ENCODE data around the gene PSMC3.

PSMC3 gene

DNA sequence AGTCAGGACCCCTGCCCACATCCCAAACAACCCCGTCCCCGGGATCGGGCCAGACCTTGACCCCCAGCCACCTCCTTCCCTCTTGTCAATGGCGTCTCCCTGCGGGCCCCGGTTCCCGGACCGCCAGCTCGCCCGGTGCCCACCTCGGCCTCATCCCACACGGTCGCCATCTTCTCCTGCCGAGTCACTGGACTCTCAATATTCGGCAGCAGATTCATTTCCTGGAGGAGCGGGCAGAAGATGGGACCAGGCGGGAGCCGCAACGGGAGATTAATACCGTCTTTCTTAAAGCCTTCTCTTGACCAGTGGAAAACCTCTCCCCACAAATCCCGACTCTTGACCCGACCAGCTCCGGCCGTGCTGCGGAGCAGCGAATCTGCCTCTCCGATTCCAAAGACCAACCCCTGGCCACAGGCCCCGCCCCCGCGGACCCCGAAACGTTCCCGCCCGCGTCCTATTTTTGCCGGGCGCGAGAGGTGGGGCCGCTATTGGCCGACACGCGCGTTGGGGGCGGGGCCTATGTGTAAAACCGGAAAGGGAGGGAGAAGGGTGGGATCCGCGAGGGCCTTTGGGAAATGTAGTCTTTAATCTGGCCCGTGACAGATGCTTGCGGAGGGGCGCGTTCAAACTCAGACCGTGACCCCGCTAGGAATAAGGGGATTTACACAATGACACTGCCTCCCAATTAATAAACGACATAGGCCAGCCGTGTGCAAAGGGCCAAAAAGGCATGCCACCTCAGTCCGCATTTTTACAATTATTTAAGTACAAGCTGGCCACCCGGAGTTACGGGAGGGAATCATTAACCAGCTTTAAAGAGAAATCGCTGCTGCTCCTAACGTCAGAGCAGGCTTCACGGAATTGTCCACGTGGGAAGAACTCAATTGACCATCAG, at the start of gene PSMC3:
PSMC3 (minus strand) TSS at position 378 of the 895 bp plus-strand sequence; CDS start at position 218, 160 bp downstream.
- DNase-seq (ENCODE audit: low read depth), result peak; percentile 92

DNA sequence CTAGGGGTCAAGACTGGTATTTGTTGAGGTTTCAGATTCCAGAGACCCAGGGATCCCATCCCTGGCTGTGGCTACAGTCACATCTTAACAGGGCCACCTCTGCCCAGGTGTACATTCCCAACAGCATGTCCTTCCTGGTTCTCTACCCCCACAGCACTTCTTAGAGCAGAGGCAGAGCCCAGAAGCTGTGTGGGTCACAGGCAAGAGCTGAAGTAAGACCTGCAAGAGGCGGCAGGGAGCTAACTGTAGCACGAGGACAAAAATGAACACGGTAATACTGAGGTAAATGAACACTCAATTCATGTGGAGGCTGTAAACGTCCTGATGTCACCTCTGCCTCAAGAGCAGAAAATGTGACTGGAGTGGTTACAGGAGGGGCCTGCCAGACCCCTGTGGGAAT, 44.4 kb upstream of the PSMC3 start:
- DNase-seq (ENCODE audit: low read depth), result no peak

DNA sequence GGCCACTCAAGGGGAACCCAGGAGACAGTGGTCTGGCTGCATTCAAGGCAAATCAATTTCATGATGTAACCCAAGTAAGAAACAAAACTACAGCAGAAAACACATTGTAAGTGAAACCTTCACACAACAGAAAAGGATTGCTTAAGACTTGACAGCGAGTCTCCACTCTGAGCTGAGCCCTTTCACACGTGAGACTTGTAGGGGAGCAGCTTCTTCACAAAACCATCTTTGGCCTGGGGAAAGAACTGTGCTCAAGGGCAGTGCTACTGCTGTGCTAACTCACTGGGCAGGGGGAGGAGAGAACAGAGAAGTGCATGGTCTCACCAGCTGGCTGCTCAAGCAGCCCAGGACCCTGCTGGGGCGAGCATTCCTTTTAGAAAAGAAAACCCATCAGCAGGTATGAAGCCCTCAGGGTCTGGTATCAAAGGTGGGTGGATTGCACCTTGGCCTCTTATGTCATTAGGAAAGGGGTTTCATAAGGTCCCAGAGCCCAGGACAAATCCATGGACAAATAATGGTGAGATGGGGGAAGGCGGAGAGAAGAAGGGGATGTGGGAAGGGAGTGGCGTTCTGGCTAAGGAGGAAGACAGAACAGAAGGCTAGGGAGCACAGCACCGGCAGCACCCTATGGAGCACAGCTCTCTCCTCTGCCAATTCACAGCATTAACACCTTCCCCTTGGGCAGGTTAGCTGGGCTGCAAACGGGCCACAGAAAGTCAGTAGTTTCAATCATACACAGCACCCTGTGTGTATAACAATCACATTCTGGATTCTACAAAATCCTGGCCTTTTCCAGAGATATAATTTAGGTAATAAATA, 43.3 kb upstream of the PSMC3 start:
- peak; percentile 40 for DNase-seq (ENCODE audit: low read depth)

DNA sequence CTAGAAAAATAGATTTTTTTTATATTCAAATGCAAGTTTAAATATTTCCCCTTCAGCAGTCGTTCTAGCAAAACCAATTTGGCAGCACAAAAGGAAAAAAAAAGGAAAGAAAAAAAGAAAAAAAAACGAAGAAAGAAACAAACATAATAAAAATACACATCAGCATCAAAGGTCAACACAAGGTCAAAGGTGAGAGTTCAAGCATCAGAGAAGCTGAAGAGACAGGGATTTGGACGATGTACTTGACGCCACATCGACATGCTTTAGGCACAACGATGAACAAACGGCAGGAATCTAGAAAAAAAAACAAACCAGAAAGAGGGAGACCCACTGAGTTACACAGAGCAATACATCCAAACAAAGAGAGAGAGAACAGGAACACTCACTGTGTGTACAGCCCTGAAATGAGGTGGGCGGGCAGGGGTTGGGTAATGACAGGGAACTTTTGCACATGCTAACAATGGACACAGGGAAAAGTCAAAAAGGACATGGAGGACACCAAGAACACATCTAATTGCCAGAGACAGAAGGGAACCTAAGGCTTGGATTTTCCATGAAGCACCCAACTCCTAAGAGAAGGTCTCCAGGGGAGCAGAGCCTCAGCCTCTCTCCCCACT, 42.5 kb upstream of the PSMC3 start:
- DNase-seq (ENCODE audit: low read depth), result no peak

DNA sequence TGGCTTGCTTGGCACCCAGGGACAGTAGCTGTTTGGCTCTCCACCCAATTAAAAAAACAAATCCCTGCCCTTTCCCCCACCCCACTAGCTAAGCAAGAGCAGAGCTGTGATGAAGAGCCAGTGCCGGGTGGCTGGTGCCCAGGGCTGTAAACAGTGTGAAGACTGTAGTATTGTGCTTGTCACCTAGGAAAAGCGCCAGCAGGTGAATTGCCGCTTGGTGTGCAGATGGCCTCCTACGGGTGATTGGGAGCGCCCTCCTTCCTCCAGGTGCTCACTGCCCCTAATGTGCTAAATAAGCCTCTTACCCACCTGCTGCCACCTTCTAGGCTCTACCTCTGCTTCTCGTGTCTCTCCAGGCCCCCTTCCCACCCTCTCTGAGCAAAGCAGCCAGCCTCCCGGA, 41.1 kb upstream of the PSMC3 start:
- no peak for DNase-seq (ENCODE audit: low read depth)

DNA sequence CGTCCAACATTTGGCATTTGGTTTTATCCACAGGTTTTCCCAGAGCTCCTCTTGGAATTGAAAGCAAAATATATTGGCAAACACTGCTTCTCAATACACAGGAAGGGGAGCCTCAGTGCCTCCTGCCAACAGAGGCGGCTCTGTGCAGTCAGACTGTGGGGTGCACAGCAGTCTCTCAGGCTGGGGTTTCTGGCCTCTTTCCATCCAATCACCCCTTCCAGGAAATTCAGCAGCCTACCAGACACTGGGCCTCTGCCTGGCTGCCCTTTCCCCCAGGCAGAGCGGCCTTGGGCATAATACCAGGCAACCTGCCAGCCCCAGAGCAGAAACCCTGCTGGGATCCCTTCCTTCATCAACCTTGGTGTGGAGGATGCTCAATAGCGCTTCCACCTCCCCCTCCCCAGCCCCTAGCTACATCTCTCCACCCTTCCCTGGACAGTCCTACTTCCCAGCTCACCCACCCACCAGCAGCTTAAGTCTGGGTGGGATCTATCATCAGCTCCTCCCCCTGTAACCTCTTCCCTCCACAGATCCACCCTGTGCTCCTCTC, 40.5 kb upstream of the PSMC3 start:
- peak; percentile 47 for DNase-seq (ENCODE audit: low read depth)

DNA sequence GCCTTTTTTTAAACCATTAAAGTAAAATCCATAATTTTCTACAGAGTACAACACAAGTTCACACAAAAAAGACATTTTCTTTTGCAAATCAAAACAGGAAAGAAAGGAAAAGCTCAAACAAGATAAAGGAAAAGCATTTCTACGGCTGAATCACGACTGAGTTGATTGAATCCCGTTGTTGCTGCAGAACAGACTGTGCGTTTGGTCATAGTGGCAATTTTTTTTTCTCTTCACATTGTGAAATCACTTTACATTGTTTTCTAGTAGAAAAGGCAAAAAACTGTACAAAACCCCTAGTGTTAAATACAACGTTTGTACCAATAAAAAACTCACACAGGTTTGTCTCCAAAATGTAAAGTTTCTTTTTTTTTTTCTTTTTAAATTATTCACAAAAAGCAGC, 40.0 kb upstream of the PSMC3 start:
- peak; percentile 76 for DNase-seq (ENCODE audit: low read depth)

DNA sequence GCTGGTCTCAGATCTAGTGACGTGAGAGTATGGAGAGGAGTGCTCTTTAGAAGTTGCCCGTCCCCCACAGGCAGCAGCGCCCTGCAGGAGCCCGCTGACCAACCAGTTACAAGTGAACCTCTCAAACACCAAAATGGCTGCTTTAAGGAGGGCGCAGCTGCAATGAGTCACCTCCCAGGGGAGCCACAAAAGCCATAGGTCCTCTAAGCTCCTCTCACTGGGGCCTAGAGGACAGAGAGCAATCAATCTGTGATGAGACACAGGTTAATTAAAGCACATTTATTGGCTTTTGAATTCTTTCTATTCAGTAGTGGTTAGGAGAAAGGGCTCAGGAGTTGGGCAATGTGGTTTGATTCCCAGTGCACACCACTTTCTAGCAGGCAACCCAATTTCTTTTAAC, 38.2 kb upstream of the PSMC3 start:
- no peak for DNase-seq (ENCODE audit: low read depth)

DNA sequence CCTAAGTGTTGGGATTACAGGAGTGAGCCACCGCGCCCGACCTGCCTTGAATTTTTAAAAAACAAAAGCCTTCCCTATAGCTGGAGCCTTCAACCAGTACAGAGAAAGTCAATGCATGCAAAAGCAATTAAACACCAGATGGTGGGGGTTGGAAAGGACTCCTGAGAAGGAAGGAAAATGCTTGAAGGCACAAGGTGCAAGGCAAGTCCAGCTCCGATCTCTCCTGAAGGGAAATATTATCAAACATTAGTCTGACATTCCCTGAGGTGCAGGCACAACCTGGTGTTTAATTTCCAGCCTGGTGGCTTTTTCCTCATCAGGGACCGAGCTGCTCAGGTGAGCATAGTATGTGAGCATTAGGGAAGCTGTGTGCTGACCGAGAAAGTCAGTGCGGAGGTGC, 35.6 kb upstream of the PSMC3 start:
- DNase-seq (ENCODE audit: low read depth), result no peak

DNA sequence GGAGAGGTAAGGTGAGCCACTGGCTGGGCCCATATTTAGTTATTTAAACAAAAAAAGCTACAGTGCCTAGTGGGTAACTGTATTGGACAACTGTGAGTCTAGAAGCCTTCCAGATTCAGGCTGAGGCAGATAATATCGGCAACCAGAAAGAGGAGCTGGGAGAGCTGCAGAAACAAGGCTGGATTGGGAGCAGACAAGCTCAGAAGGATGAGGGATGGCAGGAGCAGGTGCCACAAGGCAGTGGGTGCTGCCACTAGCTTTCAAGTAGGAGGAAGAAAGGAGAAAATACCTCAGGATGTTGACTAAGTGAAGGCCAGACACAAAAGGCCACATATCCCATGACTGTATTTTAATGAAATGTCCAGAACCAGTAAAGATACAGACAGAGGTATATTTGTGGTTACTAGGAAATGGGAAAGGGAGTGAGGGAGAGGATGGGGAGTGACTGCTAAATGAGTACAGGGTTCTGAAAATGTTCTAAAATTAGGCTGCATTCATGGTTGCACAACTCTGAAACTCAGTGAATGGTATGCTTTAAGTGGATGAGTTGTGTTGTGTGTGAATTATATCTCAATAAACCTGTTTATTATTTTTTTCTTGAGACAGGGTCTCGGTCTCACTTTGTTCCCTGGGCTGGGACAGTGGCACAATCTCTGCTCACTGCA, 34.5 kb upstream of the PSMC3 start:
- DNase-seq (ENCODE audit: low read depth), result peak; percentile 28

DNA sequence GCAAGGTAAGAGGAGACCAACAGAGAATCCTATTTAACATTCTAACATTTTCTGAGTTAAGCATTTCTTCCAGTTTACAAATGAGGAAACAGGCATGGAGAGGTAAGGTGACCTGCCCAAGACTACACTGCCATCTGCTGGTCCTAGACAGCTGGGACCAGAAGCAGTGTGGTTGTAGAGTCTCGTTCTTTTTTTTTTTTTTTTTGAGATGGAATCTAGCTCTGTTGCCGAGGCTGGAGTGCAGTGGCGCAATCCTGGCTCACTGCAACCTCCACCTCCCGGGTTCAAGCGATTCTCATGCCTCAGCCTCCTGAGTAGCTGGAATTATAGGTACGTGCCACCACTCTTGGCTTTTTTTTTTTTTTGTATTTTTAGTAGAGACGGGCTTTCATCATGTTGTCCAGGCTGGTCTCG, 28.0 kb upstream of the PSMC3 start:
- DNase-seq (ENCODE audit: low read depth), result peak; percentile 86

DNA sequence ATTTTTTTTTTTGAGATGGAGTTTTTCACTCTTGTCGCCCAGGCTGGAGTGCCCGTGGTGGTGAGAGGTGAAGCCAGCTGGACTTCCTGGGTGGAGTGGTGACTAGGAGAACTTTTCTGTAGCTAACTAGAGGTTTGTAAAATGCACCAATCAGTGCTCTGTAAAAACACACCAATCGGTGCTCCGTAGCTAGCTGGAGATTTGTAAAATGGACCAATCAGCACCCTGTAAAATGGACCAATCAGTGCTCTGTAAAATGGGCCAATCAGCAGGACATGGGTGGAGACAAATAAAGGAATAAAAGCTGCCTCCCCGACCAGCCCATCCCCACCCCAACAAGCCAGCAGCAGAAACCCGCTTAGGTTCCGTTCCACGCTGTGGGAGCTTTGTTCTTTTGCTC, 27.1 kb upstream of the PSMC3 start:
- peak; percentile 9 for DNase-seq (ENCODE audit: low read depth)

DNA sequence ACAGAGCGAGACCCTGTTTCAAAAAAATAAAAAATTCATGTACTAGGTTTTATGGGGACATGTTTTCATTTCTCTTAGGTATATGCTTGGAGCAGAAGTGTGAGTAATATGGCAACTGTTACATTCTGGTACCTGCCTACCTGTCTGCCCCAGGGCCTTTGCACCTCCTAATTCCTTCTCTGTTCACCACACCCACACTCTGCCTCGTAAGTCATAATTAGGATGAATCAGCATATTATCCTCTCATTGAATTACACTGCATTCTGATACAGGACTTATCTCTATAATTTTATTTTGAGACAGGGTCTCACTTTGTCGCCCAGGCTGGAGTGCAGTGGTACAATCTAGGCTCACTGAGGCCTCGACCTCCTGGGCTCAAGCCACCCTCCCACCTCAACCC, 25.8 kb upstream of the PSMC3 start:
- DNase-seq (ENCODE audit: low read depth), result no peak

DNA sequence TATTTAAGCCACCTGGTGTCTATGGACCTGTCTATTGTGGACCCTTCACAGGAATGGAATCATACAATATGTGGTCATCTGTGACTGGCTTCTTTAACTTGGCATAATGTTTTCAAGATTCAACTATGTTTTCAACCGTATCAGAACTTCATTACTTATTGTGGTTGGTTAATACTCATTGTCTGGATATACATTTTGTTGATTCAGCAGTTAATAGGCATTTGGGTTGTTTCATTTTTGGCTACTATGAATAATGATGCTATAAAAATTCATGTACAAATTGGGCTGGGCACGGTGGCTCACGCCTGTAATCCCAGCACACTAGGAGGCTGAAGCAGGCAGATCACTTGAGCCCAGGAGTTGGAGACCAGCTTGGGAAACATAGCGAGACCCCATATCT, 25.2 kb upstream of the PSMC3 start:
- DNase-seq (ENCODE audit: low read depth), result no peak

DNA sequence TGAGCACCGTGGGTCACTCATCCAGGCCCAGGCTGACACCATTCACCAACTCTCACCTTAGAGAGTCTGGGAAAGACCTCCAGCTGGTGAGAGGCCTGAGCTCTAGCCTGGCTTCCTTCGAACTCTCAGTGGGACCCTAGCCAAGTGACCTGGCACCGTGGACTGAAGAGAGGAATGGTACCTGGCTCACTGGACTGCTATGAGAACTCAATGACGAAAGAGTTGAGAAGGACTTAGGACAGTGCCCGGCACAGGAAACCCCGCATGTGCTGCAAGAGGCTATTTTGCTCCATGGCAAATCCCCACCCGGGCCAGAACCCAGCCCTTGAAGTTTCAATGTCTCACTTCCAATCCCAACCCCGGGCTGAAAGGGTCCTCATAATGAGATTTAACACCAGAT, 23.3 kb upstream of the PSMC3 start:
- DNase-seq (ENCODE audit: low read depth), result no peak

DNA sequence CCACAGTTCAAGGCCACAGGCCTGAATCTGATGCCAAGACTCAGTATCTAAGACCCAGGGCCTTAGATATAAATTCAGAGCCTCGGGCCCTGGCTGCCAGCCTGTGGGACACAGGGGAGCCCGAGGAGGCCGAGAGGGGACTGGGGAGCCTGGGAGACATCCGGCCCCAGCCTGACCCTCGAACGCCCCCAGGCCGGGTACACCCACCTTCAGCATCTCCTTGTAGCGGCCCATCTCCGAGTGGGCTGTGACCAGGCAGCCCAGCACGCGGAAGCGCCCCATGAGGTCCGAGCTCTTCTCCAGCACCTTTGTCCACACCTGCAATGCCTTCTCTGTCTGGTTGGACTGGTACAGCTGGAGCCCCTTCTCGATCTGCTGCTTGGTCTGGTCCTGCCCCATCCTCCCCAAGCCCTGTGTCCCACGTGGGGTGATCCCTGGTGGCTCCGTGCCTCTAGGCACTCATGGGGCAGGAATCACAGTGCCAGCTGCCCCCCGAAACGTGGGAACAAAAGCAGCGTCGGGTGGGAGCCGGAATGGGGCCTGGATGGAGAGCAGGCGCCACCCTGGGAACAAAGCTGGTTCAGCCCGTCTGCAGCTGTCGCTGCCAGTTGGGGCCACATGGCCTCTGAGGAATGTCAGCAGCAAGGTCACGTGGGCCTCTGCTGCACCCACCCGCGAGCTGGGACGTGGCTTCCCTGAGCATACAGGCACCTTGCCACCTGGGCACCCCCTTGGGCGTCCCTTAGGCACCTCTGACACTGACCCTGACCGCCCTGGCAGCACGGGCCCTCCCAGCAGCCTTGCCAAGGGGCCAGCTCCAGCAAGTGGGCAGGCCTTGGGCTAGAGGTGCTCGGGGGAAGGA, 22.6 kb upstream of the PSMC3 start, which contains the start of gene RAPSN:
RAPSN (minus strand) TSS at position 571 of the 862 bp plus-strand sequence; CDS start at position 399, 172 bp downstream.
- DNase-seq (ENCODE audit: low read depth), result no peak

DNA sequence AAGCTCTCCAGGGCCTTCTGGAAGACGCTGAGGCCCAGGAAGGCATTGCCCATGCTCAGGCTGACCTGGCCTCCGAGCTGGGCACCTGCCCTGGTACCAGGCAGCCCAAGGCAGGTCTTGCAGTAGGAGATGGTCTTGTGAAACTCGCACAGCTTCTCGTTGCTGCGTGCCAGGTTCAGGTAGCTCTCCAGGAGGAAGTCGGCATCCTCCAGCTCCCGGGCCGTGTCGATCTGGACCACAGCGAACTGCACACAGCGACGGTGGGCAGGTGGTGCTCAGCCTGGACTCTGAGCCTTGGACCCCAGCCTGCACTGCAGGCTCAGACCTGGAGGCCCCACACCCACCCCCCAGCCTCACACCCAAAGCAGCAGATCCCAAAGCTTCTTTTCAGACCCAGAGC, 21.7 kb upstream of the PSMC3 start:
- DNase-seq (ENCODE audit: low read depth), result no peak

DNA sequence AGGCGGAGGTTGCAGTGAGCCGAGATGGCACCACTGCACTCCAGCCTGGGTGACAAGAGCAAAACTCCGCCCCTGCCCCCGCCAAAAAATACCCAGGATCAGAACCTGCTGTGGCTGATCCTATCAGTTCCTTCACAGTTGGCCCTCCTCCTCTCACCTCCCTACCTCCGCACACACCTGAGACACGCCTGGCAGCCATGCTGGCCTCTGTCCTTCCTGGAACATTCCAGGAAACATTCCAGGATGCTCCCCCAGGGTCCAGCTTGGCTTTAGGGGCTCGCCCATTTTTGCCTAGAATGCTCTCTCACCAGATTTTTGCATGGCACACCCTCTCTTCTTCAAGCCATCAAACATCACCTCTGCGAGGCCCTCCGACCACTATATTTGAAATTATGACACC, 20.6 kb upstream of the PSMC3 start:
- DNase-seq (ENCODE audit: low read depth), result no peak

DNA sequence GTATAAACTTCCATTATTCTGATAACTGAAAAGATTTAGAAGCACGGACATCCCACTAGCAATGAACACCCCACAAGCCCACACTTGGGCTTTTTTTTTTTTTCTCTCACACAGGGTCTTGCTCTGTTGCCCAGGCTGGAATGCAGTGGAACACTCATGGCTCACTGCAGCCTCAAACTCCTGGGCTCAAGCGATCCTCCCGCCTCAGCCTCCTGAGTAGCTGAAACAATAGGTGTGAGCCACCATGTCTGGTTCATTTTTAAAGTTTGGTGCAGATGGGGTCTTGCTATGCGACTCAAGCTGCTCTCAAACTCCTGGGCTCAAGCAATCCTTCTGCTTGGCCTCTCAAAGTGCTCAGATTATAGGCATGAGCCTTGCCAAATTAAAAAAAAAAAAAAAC, 19.6 kb upstream of the PSMC3 start:
- DNase-seq (ENCODE audit: low read depth), result no peak

DNA sequence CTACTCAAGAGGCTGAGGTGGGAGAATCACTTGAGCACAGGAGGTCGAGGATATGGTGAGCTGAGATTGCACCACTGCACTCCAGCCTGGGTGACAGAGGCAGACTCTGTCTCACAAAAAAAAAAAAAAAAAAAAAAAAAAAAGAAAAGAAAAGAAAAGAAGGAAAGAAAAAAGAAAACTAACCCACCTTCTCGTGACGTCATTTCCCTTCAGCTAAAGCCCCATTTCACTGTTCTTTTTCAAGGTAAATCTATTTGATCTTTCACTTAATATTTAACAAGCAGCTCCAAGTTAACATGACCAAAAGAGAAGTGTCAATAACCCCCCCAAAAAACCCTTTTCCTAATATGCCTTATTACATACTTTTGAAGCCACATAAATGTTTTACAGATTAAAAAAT, 17.6 kb upstream of the PSMC3 start:
- no peak for DNase-seq (ENCODE audit: low read depth)

All from amniotic epithelial cell (primary cell).